ENCODE results near the gene SPAST.

DNA sequence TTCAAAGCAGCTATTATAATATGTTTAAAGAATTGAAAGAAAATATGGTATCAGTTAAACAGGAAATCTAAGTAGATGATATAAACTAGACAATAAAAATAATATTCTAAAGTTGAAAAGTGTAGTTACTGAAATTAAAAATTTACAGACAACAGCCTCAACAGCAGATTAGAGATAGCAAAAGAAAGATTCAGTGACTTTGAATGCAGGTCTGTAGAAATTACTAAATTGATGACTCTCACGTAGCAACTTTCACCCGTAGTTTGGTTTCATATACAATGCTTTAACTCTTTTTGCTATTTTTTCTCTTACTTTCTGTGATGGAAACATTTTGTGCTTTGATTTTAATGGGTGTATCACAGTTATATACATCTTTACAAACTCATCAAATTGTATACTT is 44.8 kb downstream of the SPAST start:
- TF ChIP-seq, protein P1, sequence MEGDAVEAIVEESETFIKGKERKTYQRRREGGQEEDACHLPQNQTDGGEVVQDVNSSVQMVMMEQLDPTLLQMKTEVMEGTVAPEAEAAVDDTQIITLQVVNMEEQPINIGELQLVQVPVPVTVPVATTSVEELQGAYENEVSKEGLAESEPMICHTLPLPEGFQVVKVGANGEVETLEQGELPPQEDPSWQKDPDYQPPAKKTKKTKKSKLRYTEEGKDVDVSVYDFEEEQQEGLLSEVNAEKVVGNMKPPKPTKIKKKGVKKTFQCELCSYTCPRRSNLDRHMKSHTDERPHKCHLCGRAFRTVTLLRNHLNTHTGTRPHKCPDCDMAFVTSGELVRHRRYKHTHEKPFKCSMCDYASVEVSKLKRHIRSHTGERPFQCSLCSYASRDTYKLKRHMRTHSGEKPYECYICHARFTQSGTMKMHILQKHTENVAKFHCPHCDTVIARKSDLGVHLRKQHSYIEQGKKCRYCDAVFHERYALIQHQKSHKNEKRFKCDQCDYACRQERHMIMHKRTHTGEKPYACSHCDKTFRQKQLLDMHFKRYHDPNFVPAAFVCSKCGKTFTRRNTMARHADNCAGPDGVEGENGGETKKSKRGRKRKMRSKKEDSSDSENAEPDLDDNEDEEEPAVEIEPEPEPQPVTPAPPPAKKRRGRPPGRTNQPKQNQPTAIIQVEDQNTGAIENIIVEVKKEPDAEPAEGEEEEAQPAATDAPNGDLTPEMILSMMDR (IDR thresholded peaks at IDR 0.05) = no peak
- TF ChIP-seq EP300 (IDR thresholded peaks at IDR 0.05) (no peak), POLR2A (IDR thresholded peaks at IDR 0.05) (no peak), POLR2AphosphoS5 (IDR thresholded peaks at IDR 0.05) (no peak)

Data from suprapubic skin (tissue), 4 donors.